GM19324 (cell line): ENCODE measurements around the gene DNMT3L.
"Not testable (repeated sequence)": the region's sequence is repeated elsewhere in the genome, so short reads cannot be mapped to it uniquely, and the experiment has no call there.

Experiments used
- ATAC-seq: cut with Tn5 transposase; IDR thresholded peaks from one replicate; pipeline ENCODE4 v1.9.1; 2021; ENCODE audit warnings: mild to moderate bottlenecking, moderate library complexity; ENCODE audit not compliant: unreplicated experiment, low FRiP score

The DNMT3L gene

GRCh38 chr21:44253832-44254710, 7.6 kb downstream of the DNMT3L start:
- ATAC-seq: no peak

- not testable (repeated sequence) for ATAC-seq
These were observed 12.3 kb downstream of the DNMT3L start for GRCh38 chr21:44249204-44250037.

- ATAC-seq: not testable (repeated sequence)
These were observed 13.8 kb downstream of the DNMT3L start for GRCh38 chr21:44247904-44248303.

- ATAC-seq: peak; percentile 52
These were observed 17.7 kb downstream of the DNMT3L start for GRCh38 chr21:44243980-44244379.

- ATAC-seq: peak; percentile 37
These were observed 20.4 kb downstream of the DNMT3L start for GRCh38 chr21:44241281-44241680.

GRCh38 chr21:44240842-44241241, 20.9 kb downstream of the DNMT3L start, which contains the start of gene ICOSLG:
Gene ICOSLG (minus strand): TSS chr21:44240943. CDS start chr21:44240817, 126 bp downstream.
- ATAC-seq: peak; percentile 61

GRCh38 chr21:44240353-44240752, 21.3 kb downstream of the DNMT3L start:
- ATAC-seq: peak; percentile 9

GRCh38 chr21:44229561-44229960, 32.1 kb downstream of the DNMT3L start:
- ATAC-seq: not testable (repeated sequence)

- not testable (repeated sequence) for ATAC-seq
These were observed 33.6 kb downstream of the DNMT3L start for GRCh38 chr21:44228109-44228508.

- not testable (repeated sequence) for ATAC-seq
These were observed 34.1 kb downstream of the DNMT3L start for GRCh38 chr21:44227614-44228013.

GRCh38 chr21:44225605-44226004, 36.1 kb downstream of the DNMT3L start:
- ATAC-seq: not testable (repeated sequence)

- ATAC-seq: not testable (repeated sequence)
These were observed 38.4 kb downstream of the DNMT3L start for GRCh38 chr21:44223334-44223733.

GRCh38 chr21:44220674-44221073, 41.0 kb downstream of the DNMT3L start:
- not testable (repeated sequence) for ATAC-seq

GRCh38 chr21:44218461-44218860, 43.2 kb downstream of the DNMT3L start:
- not testable (repeated sequence) for ATAC-seq

GRCh38 chr21:44211978-44212377, 49.7 kb downstream of the DNMT3L start:
- ATAC-seq: not testable (repeated sequence)

- not testable (repeated sequence) for ATAC-seq
These were observed 50.1 kb downstream of the DNMT3L start for GRCh38 chr21:44211574-44211973.

GRCh38 chr21:44207860-44208646, 53.6 kb downstream of the DNMT3L start:
- not testable (repeated sequence) for ATAC-seq

- ATAC-seq: peak; percentile 80
These were observed 54.7 kb downstream of the DNMT3L start for GRCh38 chr21:44206698-44207676.

GRCh38 chr21:44206187-44206586, 55.5 kb downstream of the DNMT3L start:
- ATAC-seq: not testable (repeated sequence)
